Measurements from ENCODE around the gene PRPS1. TPM values are rescaled to one million over a fixed set of nuclear protein-coding genes. Genes with fewer than 3 reads are reported as not detected.

PRPS1 gene
- polyA plus RNA-seq, 1 donor (not counting 4 experiments of a cell fraction or from before 2014, with no cell fraction given) = 48.4 TPM

- Histone ChIP-seq H3K4me2 (ENCODE audit: control insufficient read depth, extremely low read depth, insufficient read depth, low read depth, low read length) (no peak overlapping the region), H2AFZ (ENCODE audit: control insufficient read depth, low read length) (no peak overlapping the region), H3K4me3 (ENCODE audit: control insufficient read depth in 2 of 3, extremely low read depth in 1 of 3, insufficient read depth in 2 of 3, low read depth in 1 of 3, low read length in 3 of 3) (no peak overlapping the region), H3K9me3 (ENCODE audit: control insufficient read depth, low read depth, low read length) (no peaks in the 10 kb centered on the region), H3K79me2 (ENCODE audit: control insufficient read depth, insufficient read depth, low read length) (no peaks in the 10 kb centered on the region), H3K36me3 (ENCODE audit: control insufficient read depth in 2 of 2, extremely low read depth in 1 of 2, insufficient read depth in 2 of 2, low read length in 2 of 2) (peaks cover 0 to 3% of the 10 kb centered on the region in 2 experiments), H3K4me1 (ENCODE audit: control insufficient read depth, extremely low read depth, insufficient read depth, low read length) (no peaks in the 10 kb centered on the region), H4K20me1 (ENCODE audit: control insufficient read depth, extremely low read depth, insufficient read depth, low read length) (no peaks in the 10 kb centered on the region), H3K9me1 (ENCODE audit: control insufficient read depth, extremely low read depth, insufficient read depth, low read length) (no peaks in the 10 kb centered on the region), H3K27ac (ENCODE audit: control insufficient read depth, insufficient read depth, low read length) (no peak overlapping the region), H3K27me3 (ENCODE audit: control insufficient read depth, extremely low read depth, insufficient read depth, low read length) (no peaks in the 10 kb centered on the region), H3K9ac (ENCODE audit: control insufficient read depth, extremely low read depth, insufficient read depth, low read length) (no peak overlapping the region)
- no peak for FAIRE-seq
- dilution Hi-C loops (cut with MboI; ENCODE audit: extremely low pct_ligation_motif_present, low sequenced_read_pairs) = no loop called here
- no peak for DNase-seq (ENCODE audit: low read depth, low spot score)
- TF ChIP-seq CTCF (optimal IDR thresholded peaks at IDR 0.05 in 1 of 3, IDR thresholded peaks at IDR 0.05 in 1 of 3, conservative IDR thresholded peaks at IDR 0.05 in 1 of 3; ENCODE audit: extremely low read depth in 1 of 3, insufficient read depth in 2 of 3, low read length in 3 of 3) = no peak
- TF ChIP-seq EZH2 (IDR thresholded peaks at IDR 0.05; ENCODE audit: low read length) = no peak
Observed at GRCh38 chrX:107648332-107648731, 20.0 kb downstream of the PRPS1 start.

- H3K9ac ChIP-seq (ENCODE audit: control insufficient read depth, extremely low read depth, insufficient read depth, low read length) = no peak overlapping the region
- dilution Hi-C loops (cut with MboI; ENCODE audit: extremely low pct_ligation_motif_present, low sequenced_read_pairs) = no loop called here
- peak overlapping the region; percentile 27 for H3K27ac ChIP-seq (ENCODE audit: control insufficient read depth, insufficient read depth, low read length)
Observed at GRCh38 chrX:107654566-107654871, 26.2 kb downstream of the PRPS1 start.

More at GRCh38 chrX:107654566-107654871, 26.2 kb downstream of the PRPS1 start:
- Histone ChIP-seq H3K9me1 (ENCODE audit: control insufficient read depth, extremely low read depth, insufficient read depth, low read length) (no peaks in the 10 kb centered on the region), H4K20me1 (ENCODE audit: control insufficient read depth, extremely low read depth, insufficient read depth, low read length) (no peaks in the 10 kb centered on the region), H3K4me1 (ENCODE audit: control insufficient read depth, extremely low read depth, insufficient read depth, low read length) (peaks cover 15% of the 10 kb centered on the region), H3K79me2 (ENCODE audit: control insufficient read depth, insufficient read depth, low read length) (no peaks in the 10 kb centered on the region), H3K4me3 (ENCODE audit: control insufficient read depth in 2 of 3, extremely low read depth in 1 of 3, insufficient read depth in 2 of 3, low read depth in 1 of 3, low read length in 3 of 3) (no peak overlapping the region), H3K27me3 (ENCODE audit: control insufficient read depth, extremely low read depth, insufficient read depth, low read length) (no peaks in the 10 kb centered on the region), H3K9me3 (ENCODE audit: control insufficient read depth, low read depth, low read length) (no peaks in the 10 kb centered on the region), H2AFZ (ENCODE audit: control insufficient read depth, low read length) (no peak overlapping the region), H3K36me3 (ENCODE audit: control insufficient read depth in 2 of 2, extremely low read depth in 1 of 2, insufficient read depth in 2 of 2, low read length in 2 of 2) (no peaks in the 10 kb centered on the region), H3K4me2 (ENCODE audit: control insufficient read depth, extremely low read depth, insufficient read depth, low read depth, low read length) (no peak overlapping the region)
- no peak for TF ChIP-seq EZH2 (IDR thresholded peaks at IDR 0.05; ENCODE audit: low read length)
- TF ChIP-seq CTCF (optimal IDR thresholded peaks at IDR 0.05 in 1 of 3, IDR thresholded peaks at IDR 0.05 in 1 of 3, conservative IDR thresholded peaks at IDR 0.05 in 1 of 3; ENCODE audit: extremely low read depth in 1 of 3, insufficient read depth in 2 of 3, low read length in 3 of 3) = no peak
- FAIRE-seq = peak; percentile 58
- no peak for DNase-seq (ENCODE audit: low read depth, low spot score)
